ENCODE results near the gene ORM2.

- no peak for TF ChIP-seq CTCF (IDR thresholded peaks at IDR 0.05)
- no peak for TF ChIP-seq POLR2A (IDR thresholded peaks at IDR 0.05)
Measured at GRCh38 chr9:114287763-114288192, 41.9 kb upstream of the ORM2 start.

All from esophagus squamous epithelium (tissue), 4 donors.